ELR (cell line): ENCODE data around the gene GOLT1A.
A peak's percentile ranks its signal among the peaks of the same experiment; 100 is the strongest.
"Not testable (repeated sequence)": the region's sequence is repeated elsewhere in the genome, so short reads cannot be mapped to it uniquely, and the experiment has no call there.

Experiments used
- DNase-seq: peaks from one replicate; pipeline ENCODE4 v3.0.0-alpha.2; 2015; ENCODE audit warnings: low read depth

The GOLT1A gene

DNA sequence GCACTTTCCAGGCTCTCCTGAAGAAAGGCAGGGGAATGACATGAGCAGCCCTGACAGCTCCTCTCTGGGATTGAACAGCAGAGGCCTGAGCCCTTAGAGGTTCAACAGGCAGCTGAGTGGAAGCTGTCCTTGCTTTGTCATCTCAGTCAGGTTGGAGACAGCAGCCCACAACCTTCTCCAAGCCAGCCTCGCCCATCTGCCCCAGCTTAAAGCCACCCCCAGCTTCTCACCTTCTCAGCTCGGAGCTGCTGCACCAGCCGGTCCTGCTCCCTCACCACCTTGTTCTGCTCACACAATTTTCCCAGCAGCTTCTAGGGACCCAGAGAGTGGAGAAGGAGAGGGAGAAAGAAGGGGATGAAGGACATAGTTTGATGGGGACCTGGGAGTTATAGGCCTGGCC, 35.2 kb upstream of the GOLT1A start:
- DNase-seq, result no peak

DNA sequence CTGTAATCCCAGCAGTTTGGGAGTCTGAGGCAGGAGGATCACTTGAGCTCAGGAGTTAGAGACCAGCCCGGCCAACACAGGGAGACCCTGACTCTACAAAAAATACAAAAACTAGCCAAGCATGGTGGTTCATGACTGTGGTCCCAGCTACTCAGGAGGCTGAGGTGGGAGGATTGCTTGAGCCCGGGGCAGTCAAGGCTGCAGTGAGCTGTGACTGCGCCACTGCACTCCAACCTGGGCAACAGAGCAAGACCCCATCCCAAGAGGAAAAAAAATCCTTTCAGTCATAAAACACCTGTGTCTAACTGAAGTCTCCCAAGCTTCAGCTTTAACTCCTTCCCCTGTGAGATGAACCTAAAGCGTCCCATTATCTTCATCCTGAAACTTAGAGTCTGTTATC, 33.1 kb upstream of the GOLT1A start:
- no peak for DNase-seq

- DNase-seq, result no peak
Measured at GRCh38 chr1:204242920-204243319, 29.1 kb upstream of the GOLT1A start.

GRCh38 chr1:204241914-204242313, 28.1 kb upstream of the GOLT1A start:
- DNase-seq, result no peak

DNA sequence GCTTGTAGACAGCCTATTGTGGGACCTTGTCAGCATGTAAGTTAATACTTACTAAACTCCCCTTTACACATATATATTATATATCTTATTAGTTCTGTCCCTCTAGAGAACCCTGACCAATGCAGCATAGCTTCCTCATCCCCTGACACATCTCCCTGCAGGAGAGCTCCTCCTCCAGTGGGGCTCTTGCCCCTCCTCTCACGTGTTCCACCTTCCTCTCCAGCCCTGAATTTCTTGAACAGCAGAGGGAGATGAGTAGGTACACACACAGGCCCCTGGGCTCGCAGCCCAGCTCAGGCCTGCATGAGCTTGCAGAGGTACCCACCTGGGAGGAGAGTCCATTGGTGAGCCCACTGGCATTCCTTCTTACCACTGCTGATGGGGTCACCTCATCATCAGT, 27.3 kb upstream of the GOLT1A start:
- DNase-seq, result peak; percentile 33

- no peak for DNase-seq
Measured at GRCh38 chr1:204240233-204240632, 26.4 kb upstream of the GOLT1A start.

GRCh38 chr1:204239401-204239800, 25.6 kb upstream of the GOLT1A start:
- not testable (repeated sequence) for DNase-seq

GRCh38 chr1:204238520-204238919, 24.7 kb upstream of the GOLT1A start:
- DNase-seq, result not testable (repeated sequence)

GRCh38 chr1:204237515-204237914, 23.7 kb upstream of the GOLT1A start:
- not testable (repeated sequence) for DNase-seq

DNA sequence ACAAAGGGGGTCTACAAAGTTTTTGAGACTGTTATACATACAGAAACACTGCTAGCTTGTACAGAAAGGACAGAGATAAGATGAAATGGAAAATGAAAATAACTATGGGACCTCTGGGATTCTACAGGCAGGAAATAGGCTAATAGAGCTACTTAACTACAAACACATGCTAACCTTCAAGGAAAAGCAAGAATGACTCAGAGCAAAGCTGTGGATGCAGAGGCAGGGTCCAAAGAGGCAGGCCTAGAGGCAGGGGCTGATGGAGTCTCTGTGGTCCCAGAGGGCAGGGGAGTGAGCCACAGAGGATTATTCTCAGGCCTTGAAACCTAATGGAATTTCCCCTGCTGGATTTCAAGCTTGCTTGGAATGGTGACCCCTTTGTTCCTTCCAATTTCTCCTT, 18.7 kb upstream of the GOLT1A start:
- DNase-seq, result peak; percentile 23

DNA sequence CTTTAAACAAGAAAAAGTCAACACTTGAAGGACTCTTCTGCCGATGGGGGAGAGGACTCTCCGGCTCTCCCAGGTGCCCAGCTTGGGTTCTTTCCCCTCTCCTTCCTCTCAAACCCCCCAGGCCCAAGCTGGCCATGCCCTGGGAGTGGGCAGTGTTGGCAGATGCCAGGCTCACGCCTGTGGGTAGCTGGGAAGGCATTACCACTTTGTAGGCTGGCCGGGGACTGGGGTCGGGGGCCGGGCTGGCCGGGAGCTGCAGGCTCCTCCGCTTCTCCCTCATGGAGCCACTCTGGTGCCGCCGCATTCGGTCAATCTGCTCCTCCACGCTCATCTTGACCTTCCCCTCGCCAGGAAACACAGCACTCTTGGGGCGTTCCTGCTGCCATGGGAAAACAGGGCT, 16.4 kb upstream of the GOLT1A start:
- no peak for DNase-seq

GRCh38 chr1:204228896-204229295, 15.1 kb upstream of the GOLT1A start:
- no peak for DNase-seq

GRCh38 chr1:204227996-204228785, 14.4 kb upstream of the GOLT1A start:
- no peak for DNase-seq

DNA sequence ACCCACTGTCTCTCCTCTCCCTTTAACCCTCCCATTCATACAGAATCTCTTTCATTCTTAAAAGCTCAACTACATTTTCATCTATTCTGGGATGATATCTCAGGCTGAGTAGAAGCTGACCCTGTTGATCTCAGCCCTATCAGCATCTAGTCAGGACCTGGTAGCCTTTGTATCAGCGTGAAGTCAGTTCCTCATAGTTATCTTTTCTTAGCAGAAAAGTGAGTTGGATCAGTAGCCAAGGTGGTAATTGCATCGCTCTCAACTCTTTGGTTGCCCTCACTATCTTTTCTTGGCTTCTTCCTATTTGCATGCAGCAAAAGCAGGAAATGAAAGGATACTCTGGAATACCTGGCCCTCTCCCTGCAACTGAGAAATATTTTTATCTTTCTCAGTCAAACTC, 13.6 kb upstream of the GOLT1A start:
- DNase-seq, result no peak

DNA sequence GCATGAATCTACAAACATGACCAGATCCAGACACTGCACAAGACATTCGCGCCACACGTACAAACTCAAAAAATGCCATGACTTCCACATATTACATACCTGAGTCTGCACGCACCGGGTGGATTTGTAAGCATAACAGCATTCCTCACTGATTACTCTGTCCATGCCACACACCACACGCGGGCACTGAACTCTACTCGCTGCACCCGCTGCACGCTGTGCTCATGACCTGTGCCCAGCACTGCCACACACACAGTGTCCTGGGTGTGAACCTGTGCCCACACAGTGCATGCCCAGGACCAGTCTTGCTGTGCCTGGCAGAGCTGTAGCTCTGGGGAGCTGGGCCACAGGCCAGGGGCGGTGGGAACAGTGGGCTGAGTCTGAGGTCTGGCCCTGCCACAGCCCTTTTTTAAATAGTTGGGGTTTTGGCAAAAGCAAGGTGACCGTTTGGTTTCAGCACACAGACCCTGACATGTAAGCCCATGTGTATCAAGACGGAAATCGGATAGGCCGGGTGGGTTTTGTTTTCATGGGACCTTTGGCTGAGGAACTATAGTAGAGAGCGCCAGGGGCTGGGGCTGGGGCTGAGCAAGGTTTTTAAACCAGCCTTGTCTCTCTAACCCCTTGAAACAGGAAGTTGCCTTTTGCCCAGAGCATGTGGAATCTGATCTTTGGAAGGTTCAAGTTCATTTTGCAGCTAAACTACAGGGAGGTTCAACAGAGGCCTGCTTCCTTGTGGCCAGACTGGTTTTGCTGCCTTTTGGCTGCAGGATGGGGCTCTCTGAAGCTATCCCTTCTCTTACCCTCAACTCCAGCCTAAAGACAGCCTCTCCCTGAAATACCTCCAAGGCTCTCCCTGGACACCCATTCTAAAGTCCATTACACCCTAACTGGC, 12.3 kb upstream of the GOLT1A start:
- peak; percentile 8 for DNase-seq

- DNase-seq, result peak; percentile 9
Measured at GRCh38 chr1:204224655-204225054, 10.9 kb upstream of the GOLT1A start.

- DNase-seq, result no peak
Measured at GRCh38 chr1:204223129-204223860, 9.5 kb upstream of the GOLT1A start.

DNA sequence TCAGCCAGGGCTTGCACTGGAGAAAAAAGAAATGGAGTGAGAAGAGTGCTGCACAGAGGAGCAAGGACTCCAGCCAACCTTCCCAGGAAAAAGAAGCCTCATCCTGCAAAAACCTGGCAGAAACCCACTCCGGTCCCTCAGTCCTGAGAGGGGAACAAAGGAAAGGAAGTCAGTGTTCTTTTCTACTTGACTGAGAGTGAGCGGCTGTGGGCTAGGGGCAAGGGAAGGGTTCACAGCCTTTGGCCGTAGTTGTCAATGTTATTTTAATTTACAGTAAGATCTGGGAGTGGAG, 8.9 kb upstream of the GOLT1A start:
- no peak for DNase-seq

DNA sequence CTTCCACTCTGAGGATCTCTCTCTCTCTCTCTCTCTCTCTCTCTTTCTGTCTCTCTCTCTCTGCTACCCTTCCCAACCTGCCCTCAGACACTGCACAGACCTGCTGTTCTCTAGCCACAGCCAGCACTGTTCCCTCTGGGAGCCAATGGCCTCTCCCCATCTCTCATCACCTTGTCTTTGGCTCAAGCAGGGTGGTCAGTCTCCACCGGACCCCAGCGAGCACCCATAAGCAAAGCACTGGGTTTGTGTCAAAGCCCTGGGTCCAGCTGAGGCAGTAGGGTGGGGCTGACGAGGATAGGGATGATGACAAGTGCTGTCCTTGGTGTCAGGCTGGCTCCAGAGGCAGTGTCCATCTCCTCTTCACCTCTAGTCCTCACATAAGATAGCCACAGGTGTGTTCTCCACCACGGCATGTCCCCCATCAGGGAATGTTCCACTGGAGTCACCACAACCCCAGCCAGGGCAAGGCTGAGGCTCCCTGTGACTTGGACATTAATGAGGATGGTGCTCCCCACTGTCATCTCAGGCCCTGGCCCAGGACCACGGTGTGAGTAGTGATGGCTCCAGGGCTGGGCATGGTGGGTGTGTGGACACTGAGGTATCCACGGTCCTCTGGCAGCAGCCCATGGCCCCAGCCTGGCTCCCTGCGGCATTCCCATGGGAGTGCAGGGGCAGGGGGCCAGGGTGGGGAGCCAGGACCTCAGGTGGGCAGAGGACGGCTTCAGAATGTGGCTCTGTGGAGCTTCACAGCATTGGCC, 8.4 kb upstream of the GOLT1A start:
- no peak for DNase-seq

- DNase-seq, result no peak
Measured at GRCh38 chr1:204221271-204221670, 7.5 kb upstream of the GOLT1A start.

GRCh38 chr1:204219971-204220616, 6.3 kb upstream of the GOLT1A start:
- no peak for DNase-seq

DNA sequence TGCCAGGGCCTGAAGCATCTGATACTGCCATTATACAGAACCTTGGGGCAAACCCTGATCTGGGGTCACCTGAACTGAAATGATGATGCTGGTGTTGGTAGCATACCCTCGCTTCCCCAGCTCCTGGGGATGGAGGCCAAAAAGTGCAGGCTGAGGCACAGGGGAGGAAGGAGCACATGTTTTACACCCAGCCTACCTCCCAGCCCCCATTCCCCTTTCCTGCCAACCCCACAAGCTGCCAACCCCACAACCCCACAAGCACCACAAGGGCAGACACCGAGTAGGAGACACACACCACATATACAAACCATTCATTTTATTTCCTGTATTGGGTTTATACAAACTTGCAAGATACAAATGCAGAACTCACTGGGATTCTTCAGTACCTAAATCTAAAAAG, 4.8 kb upstream of the GOLT1A start:
- DNase-seq, result no peak
